ENCODE data around the gene DUS1L. TPM values are rescaled to one million over a fixed set of nuclear protein-coding genes. Genes with fewer than 3 reads are reported as not detected.

DUS1L gene
- total RNA-seq, 2 donors from 2014 or later = 125 to 196 TPM

DNA sequence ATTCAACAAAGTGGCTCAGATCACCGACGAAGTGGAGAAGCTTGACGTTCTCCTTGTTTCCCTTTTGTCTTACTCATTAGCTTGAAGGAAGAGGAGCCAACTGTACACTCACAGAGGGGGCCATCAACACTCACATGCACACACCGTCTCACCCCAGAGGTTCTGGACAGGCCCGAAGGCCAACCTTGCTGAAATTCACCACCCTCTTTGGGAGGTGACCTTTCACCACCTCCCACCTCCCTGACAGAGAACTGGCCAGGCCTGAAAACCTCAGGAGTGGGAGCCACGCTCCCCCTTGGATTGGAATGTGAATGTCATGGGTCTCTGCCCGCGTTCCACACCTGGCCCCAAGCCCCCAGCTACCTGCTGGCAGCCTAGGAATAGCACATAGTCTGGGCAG is 30.1 kb downstream of the DUS1L start:
- no peak for DNase-seq (ENCODE audit: low spot score)
- Mint-ChIP-seq H3K9me3 (no peaks in the 10 kb centered on the region), H3K27me3 (no peaks in the 10 kb centered on the region), H3K4me1 (ENCODE audit: low read depth in 2 of 2) (peaks cover 12 to 18% of the 10 kb centered on the region in 2 donors), H3K4me3 (peak overlapping the region; percentile 12), H3K36me3 (no peaks in the 10 kb centered on the region), H3K27ac (no peak overlapping the region)
- no peak for ATAC-seq

DNA sequence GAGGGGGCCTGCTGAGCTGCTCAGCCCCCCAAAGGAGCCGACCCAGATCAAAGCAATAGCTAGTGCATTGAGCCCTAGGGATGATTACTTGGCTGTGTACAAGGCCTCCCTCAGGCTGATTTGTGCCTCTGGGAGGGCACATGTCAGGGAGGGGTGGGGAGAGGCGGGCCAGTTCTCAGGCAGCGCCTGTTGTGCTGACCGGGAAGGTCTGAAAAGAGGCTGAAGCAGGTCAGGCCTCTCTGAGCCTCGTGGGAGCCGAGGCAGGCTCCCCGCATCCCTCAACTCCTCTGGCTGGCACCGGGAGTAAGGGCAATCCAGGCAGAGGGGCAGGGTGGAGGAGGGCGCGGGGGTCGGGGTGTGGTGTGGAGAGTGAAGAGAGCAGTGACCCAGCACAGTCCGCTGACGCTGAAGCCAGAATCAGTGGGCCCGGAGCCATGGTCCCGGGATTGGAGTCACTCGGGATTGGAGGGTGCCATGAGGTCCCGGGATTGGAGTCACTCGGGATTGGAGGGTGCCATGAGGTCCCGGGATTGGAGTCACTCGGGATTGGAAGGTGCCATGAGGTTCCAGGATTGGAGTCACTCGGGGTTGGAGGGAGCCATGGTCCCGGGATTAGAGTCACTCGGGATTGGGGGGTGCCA is 31.1 kb downstream of the DUS1L start:
- Mint-ChIP-seq H3K27ac (no peak overlapping the region), H3K4me1 (ENCODE audit: low read depth in 2 of 2) (peaks cover 15 to 22% of the 10 kb centered on the region in 2 donors), H3K27me3 (no peaks in the 10 kb centered on the region), H3K36me3 (no peaks in the 10 kb centered on the region), H3K9me3 (no peaks in the 10 kb centered on the region), H3K4me3 (no peak overlapping the region)
- no peak for DNase-seq (ENCODE audit: low spot score)
- ATAC-seq = no peak

DNA sequence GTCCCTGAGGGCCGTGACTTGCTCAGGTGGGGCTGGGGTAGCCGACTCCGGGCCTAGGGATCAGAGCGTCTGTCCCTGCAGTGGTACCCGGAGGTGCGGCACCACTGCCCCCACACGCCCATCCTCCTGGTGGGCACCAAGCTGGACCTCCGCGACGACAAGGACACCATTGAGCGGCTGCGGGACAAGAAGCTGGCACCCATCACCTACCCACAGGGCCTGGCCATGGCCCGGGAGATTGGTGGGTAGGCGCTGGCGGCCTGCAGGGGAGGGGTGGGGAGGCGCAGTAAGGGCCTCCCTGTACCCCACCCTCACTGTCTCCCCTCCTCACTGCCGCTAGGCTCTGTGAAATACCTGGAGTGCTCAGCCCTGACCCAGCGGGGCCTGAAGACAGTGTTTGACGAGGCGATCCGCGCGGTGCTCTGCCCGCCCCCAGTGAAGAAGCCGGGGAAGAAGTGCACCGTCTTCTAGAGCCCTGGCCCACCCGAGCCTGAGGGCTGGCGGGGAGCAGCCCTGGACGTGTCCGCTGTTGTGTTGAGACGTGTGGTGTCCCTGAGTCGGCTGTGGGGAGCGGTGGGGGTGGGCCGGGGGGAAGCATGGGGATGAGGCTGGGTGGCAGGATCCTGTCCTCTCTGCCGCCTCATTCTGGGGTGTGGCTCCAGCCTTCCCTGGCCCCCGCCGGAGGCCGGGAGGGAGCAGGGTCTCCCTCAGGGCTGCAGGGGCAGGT is 32.1 kb downstream of the DUS1L start:
- ATAC-seq = no peak
- Mint-ChIP-seq H3K27ac (no peak overlapping the region), H3K4me3 (no peak overlapping the region), H3K9me3 (no peaks in the 10 kb centered on the region), H3K36me3 (no peaks in the 10 kb centered on the region), H3K4me1 (ENCODE audit: low read depth in 2 of 2) (peaks cover 18 to 20% of the 10 kb centered on the region in 2 donors), H3K27me3 (no peaks in the 10 kb centered on the region)
- no peak for DNase-seq (ENCODE audit: low spot score)

GRCh38 chr17:82031885-82032627 is 33.5 kb downstream of the DUS1L start:
- no peak for DNase-seq (ENCODE audit: low spot score)
- peak in 1 of 2 donors; percentile 24 for ATAC-seq
- no peaks in the 10 kb centered on the region for H3K36me3 Mint-ChIP-seq
- H3K4me1 Mint-ChIP-seq (ENCODE audit: low read depth in 2 of 2) = peaks cover 11 to 13% of the 10 kb centered on the region in 2 donors
- H3K27ac Mint-ChIP-seq = no peak overlapping the region
- H3K4me3 Mint-ChIP-seq = no peak overlapping the region
- H3K27me3 Mint-ChIP-seq = no peaks in the 10 kb centered on the region
- H3K9me3 Mint-ChIP-seq = no peaks in the 10 kb centered on the region

DNA sequence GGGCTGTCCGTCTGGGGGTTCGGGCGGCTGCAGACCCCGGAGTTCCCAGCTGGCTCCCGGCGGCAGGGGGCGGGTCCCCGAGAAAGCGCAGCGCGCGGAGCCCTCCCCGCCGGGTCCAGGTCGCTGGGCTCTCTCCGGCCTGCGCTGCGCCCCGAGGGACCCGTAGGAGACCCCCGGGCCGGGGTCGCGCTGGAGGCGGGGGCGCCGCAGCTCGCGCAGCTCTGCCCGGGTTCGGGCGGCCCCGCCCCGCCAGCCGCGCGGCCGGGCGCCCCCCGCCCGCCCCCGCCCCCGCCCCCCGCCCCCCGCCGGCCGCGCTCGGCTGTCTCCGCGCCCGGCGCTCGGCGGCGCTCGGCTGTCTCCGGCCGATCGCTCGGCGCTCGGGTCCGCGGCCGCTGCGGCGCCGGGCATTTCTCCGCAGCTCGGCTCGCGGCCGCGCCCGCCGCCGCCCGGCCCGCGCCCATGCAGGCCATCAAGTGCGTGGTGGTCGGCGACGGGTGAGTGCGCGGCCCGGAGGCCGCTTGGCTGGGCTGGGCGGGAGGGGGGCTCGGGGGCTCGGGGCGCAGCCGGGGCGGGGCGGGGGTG is 34.2 kb downstream of the DUS1L start, which contains the start of gene RAC3:
Gene RAC3 (plus strand): TSS at position 376 of the 582 bp plus-strand sequence. CDS start 84 bp downstream, at position 460.
- H3K27me3 Mint-ChIP-seq = no peaks in the 10 kb centered on the region
- no peak within 1 kb of the TSS for H3K27ac Mint-ChIP-seq
- no peaks in the 10 kb centered on the region for H3K36me3 Mint-ChIP-seq
- DNase-seq (ENCODE audit: low spot score) (no peak), ATAC-seq (peak; percentile 7 to 28)
- H3K9me3 Mint-ChIP-seq = no peaks in the 10 kb centered on the region
- H3K4me1 Mint-ChIP-seq (ENCODE audit: low read depth in 2 of 2) = peaks cover 11 to 13% of the 10 kb centered on the region in 2 donors
- H3K4me3 Mint-ChIP-seq = peak within 1 kb of the TSS; percentile 85

DNA sequence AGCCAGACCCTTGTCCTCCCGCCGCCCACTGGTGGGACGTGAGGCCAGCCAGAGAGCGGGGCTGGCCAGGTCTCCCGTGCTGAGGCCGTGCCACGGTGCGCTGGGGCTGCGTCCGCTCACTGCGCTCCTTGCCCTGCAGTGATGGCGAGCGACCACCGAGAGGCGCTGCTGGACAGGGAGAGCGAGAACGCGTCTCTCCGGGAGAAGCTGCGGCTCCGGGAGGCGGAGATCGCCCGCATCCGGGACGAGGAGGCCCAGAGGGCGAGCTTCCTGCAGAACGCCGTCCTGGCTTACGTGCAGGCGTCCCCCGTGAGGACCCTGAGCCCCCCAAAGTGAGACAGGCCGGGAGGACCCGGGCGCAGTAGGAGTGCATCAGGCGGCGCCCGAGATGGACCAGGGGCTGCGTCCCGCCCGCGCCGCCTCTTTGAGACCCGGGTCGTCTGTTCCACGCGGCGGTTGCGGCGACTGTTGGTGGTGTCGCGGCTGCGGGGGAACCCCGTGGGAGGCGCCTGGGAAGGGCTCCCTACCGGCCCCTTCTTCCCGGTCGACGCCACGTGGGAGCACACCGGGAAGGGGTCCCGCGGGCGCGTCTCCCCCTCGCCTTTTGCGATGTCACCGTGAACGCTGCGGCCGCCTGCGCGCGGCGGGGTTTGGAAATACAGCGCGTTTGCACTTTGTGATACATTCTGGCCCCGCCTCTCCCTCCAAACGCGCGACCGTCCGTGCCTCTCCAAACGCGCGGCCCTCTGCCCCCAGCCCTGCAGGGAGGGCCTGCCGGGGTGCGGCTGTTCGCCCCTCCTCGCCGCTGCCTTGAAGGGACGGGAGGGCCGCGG is 34.9 kb downstream of the DUS1L start:
- peak; percentile 79 to 88 for ATAC-seq
- no peak overlapping the region for H3K27ac Mint-ChIP-seq
- H3K4me1 Mint-ChIP-seq (ENCODE audit: low read depth in 2 of 2) = peaks cover 11 to 16% of the 10 kb centered on the region in 2 donors
- no peaks in the 10 kb centered on the region for H3K27me3 Mint-ChIP-seq
- H3K36me3 Mint-ChIP-seq = no peaks in the 10 kb centered on the region
- no peaks in the 10 kb centered on the region for H3K9me3 Mint-ChIP-seq
- DNase-seq (ENCODE audit: low spot score) = peak; percentile 86
- peak overlapping the region; percentile 85 for H3K4me3 Mint-ChIP-seq

DNA sequence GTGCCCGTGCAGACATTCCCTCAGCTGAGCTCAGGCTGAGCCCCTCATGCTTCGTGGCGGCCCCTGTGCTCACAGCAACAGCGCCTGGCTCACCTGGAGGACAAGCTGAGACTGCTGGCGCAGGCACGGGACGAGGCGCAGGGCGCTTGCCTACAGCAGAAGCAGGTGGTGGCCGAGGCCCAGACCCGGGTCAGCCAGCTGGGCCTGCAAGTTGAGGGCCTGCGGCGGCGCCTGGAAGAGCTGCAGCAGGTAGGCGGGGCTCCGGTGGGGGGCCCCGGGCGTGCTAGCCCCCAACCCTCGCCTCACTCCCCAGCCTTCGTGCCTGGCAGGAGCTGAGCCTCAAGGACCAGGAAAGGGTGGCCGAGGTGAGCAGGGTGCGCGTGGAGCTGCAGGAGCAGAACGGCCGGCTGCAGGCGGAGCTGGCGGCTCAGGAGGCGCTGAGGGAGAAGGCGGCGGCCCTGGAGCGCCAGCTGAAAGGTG is 35.6 kb downstream of the DUS1L start:
- Mint-ChIP-seq H3K36me3 (no peaks in the 10 kb centered on the region), H3K27me3 (no peaks in the 10 kb centered on the region), H3K4me3 (peak overlapping the region; percentile 85), H3K27ac (no peak overlapping the region), H3K4me1 (ENCODE audit: low read depth in 2 of 2) (peaks cover 9 to 10% of the 10 kb centered on the region in 2 donors), H3K9me3 (no peaks in the 10 kb centered on the region)
- ATAC-seq = no peak
- DNase-seq (ENCODE audit: low spot score) = no peak

DNA sequence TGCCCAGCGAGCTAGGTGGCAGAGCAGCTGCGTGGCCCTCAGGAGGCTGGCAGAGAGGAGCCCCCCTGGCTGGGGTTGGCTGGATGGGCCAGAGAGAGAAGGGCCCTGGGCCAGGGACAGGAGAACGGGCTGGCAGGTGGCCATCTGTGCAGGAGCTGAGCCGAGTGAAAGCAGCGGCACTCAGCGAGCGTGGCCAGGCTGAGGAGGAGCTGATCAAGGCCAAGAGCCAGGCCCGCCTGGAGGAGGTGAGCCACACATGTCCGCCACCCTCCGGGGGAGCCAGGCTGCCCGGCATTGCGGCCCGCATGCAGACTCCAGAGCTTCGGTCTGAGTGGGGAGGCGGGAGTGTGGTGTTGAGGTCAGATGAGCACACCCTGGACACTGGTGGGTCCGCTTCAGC is 36.2 kb downstream of the DUS1L start:
- Mint-ChIP-seq H3K4me1 (ENCODE audit: low read depth in 2 of 2) (peaks cover 6 to 10% of the 10 kb centered on the region in 2 donors), H3K9me3 (no peaks in the 10 kb centered on the region), H3K27me3 (no peaks in the 10 kb centered on the region), H3K4me3 (peak overlapping the region; percentile 51), H3K27ac (no peak overlapping the region), H3K36me3 (no peaks in the 10 kb centered on the region)
- no peak for ATAC-seq
- no peak for DNase-seq (ENCODE audit: low spot score)

DNA sequence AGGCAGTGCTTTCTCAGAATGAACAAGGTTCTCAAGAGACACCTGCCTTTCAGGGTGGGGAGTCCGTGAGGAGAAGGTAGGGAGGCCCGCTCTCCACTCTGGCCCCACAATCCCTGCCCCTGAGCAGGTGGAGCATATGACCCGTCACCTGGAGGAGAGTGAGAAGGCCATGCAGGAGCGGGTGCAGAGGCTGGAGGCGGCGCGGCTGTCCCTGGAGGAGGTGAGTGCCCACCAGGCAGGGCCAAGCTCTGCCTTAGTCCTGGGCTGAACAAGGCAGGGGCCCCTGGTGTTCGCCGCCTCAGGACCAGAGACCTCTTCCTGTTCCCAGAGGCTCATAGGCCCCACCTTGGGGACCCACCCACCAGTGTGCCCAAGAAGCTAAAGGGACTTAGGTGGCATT is 36.6 kb downstream of the DUS1L start:
- Mint-ChIP-seq H3K4me3 (no peak overlapping the region), H3K36me3 (no peaks in the 10 kb centered on the region), H3K9me3 (no peaks in the 10 kb centered on the region), H3K27me3 (no peaks in the 10 kb centered on the region), H3K27ac (no peak overlapping the region), H3K4me1 (ENCODE audit: low read depth in 2 of 2) (peaks cover 10% of the 10 kb centered on the region in 2 donors)
- no peak for DNase-seq (ENCODE audit: low spot score)
- ATAC-seq = no peak

- no peaks in the 10 kb centered on the region for H3K27me3 Mint-ChIP-seq
- no peak for DNase-seq (ENCODE audit: low spot score)
- H3K9me3 Mint-ChIP-seq = no peaks in the 10 kb centered on the region
- no peak overlapping the region for H3K27ac Mint-ChIP-seq
- H3K4me1 Mint-ChIP-seq (ENCODE audit: low read depth in 2 of 2) = peaks cover 14% of the 10 kb centered on the region in 2 donors
- no peak for ATAC-seq
- no peak overlapping the region for H3K4me3 Mint-ChIP-seq
- no peaks in the 10 kb centered on the region for H3K36me3 Mint-ChIP-seq
Observed at GRCh38 chr17:82028246-82028645, 37.4 kb downstream of the DUS1L start.

GRCh38 chr17:82025401-82026107 is 40.0 kb downstream of the DUS1L start:
- H3K4me3 Mint-ChIP-seq = no peak overlapping the region
- no peaks in the 10 kb centered on the region for H3K9me3 Mint-ChIP-seq
- no peaks in the 10 kb centered on the region for H3K36me3 Mint-ChIP-seq
- no peak overlapping the region for H3K27ac Mint-ChIP-seq
- no peak for ATAC-seq
- H3K4me1 Mint-ChIP-seq (ENCODE audit: low read depth in 2 of 2) = peaks cover 20 to 22% of the 10 kb centered on the region in 2 donors
- DNase-seq (ENCODE audit: low spot score) = no peak
- H3K27me3 Mint-ChIP-seq = no peaks in the 10 kb centered on the region

GRCh38 chr17:82024859-82025258 is 40.7 kb downstream of the DUS1L start:
- no peak overlapping the region for H3K27ac Mint-ChIP-seq
- H3K9me3 Mint-ChIP-seq = no peaks in the 10 kb centered on the region
- H3K4me1 Mint-ChIP-seq (ENCODE audit: low read depth in 2 of 2) = peaks cover 20 to 24% of the 10 kb centered on the region in 2 donors
- no peak for DNase-seq (ENCODE audit: low spot score)
- H3K27me3 Mint-ChIP-seq = no peaks in the 10 kb centered on the region
- no peak overlapping the region for H3K4me3 Mint-ChIP-seq
- H3K36me3 Mint-ChIP-seq = no peaks in the 10 kb centered on the region
- ATAC-seq = no peak
